CD14-positive monocyte (primary cell): ENCODE results near the gene BLMH. TPM values are rescaled to one million over a fixed set of nuclear protein-coding genes. Genes with fewer than 3 reads are reported as not detected.

Experiments used
- DNase-seq, 3 donors: peaks; one replicate each; pipeline ENCODE4 v3.0.0-alpha.2; 2011 to 2022
- H2AFZ ChIP-seq: 2 replicates; pipeline ENCODE4 v1.6.0; 2012; ENCODE audit warnings: mild to moderate bottlenecking, low read depth, low read length, inconsistent platforms; ENCODE audit not compliant: insufficient read depth, poor library complexity, severe bottlenecking
- H3K27ac ChIP-seq, 2 donors: 1 replicate in 1 of 2; 2 replicates in 1 of 2; pipeline ENCODE4 v1.5.1; 2012 to 2013; ENCODE audit warnings: low read length in 2 of 2, control low read depth in 1 of 2, inconsistent platforms in 1 of 2, low read depth in 1 of 2, mild to moderate bottlenecking in 1 of 2
- H3K27me3 ChIP-seq, 2 donors: one replicate each; pipeline versions ENCODE4 v1.6.0 to v1.6.1; 2011 to 2013; ENCODE audit warnings: low read length in 2 of 2; ENCODE audit not compliant: control insufficient read depth in 2 of 2, insufficient read depth in 2 of 2
- H3K36me3 ChIP-seq, 2 donors: replicated peaks in 1 of 2; 1 replicate in 1 of 2; 2 replicates in 1 of 2; pipeline versions ENCODE4 v1.5.1 to v1.6.1; 2012 to 2013; ENCODE audit warnings: low read length in 2 of 2, control low read depth in 1 of 2, inconsistent platforms in 1 of 2, mild to moderate bottlenecking in 1 of 2; ENCODE audit not compliant: insufficient read depth in 2 of 2, control insufficient read depth in 1 of 2
- H3K4me1 ChIP-seq, 2 donors: 1 replicate in 1 of 2; 2 replicates in 1 of 2; pipeline versions ENCODE4 v1.5.1 to v1.6.1; 2012 to 2013; ENCODE audit warnings: low read length in 2 of 2, control low read depth in 1 of 2, inconsistent platforms in 1 of 2, mild to moderate bottlenecking in 1 of 2, moderate library complexity in 1 of 2; ENCODE audit not compliant: insufficient read depth in 2 of 2, control insufficient read depth in 1 of 2
- H3K4me2 ChIP-seq: replicated peaks from 2 replicates; pipeline ENCODE3; 2012; ENCODE audit warnings: low read length, moderate library complexity, mild to moderate bottlenecking; ENCODE audit not compliant: poor library complexity, severe bottlenecking; ENCODE audit errors: extremely low read depth
- H3K4me3 ChIP-seq, 3 experiments: fragments of 200-600 bp in 1 of 3; sonication (generic) in 1 of 3; replicated peaks in 1 of 3; 1 replicate in 2 of 3; 2 replicates in 1 of 3; pipeline ENCODE4 v1.5.1; 2011 to 2013; ENCODE audit warnings: low read length in 3 of 3, mild to moderate bottlenecking in 3 of 3, control low read depth in 2 of 3, low read depth in 2 of 3, inconsistent platforms in 1 of 3, moderate library complexity in 1 of 3
- H3K79me2 ChIP-seq: 2 replicates; pipeline ENCODE4 v1.6.0; 2012; ENCODE audit warnings: mild to moderate bottlenecking, control low read depth, inconsistent platforms, low read length, moderate library complexity; ENCODE audit not compliant: insufficient read depth
- H3K9ac ChIP-seq: 2 replicates; pipeline ENCODE4 v1.6.0; 2017; ENCODE audit warnings: low read length, mild to moderate bottlenecking; ENCODE audit not compliant: insufficient read depth, poor library complexity, severe bottlenecking
- H3K9me3 ChIP-seq, 2 donors: replicated peaks in 1 of 2; 1 replicate in 1 of 2; 2 replicates in 1 of 2; pipeline versions ENCODE4 v1.5.1 to v1.6.1; 2012 to 2013; ENCODE audit warnings: low read length in 2 of 2, control low read depth in 1 of 2; ENCODE audit not compliant: control insufficient read depth in 1 of 2, insufficient read depth in 1 of 2
- H4K20me1 ChIP-seq: 2 replicates; pipeline ENCODE4 v1.6.0; 2012; ENCODE audit warnings: mild to moderate bottlenecking, low read length, control low read depth, moderate library complexity; ENCODE audit not compliant: insufficient read depth
- H3K27ac Mint-ChIP-seq, 7 donors: one replicate each; pipeline ENCODE4 v1.8.0; 2020; ENCODE audit warnings: mild to moderate bottlenecking in 7 of 7, mixed read lengths in 7 of 7, moderate library complexity in 6 of 7, inconsistent platforms in 2 of 7
- H3K27me3 Mint-ChIP-seq, 3 donors: one replicate each; pipeline ENCODE4 v1.8.0; 2021 to 2022; ENCODE audit warnings: low read depth in 3 of 3, mild to moderate bottlenecking in 3 of 3, mixed read lengths in 3 of 3, moderate library complexity in 3 of 3, inconsistent platforms in 1 of 3
- H3K36me3 Mint-ChIP-seq, 2 donors: one replicate each; pipeline ENCODE4 v1.8.0; 2020; ENCODE audit warnings: mixed read lengths in 2 of 2, inconsistent platforms in 1 of 2, mild to moderate bottlenecking in 1 of 2
- H3K4me1 Mint-ChIP-seq: one replicate; pipeline ENCODE4 v1.8.0; 2020; ENCODE audit warnings: mild to moderate bottlenecking, mixed read lengths
- H3K4me3 Mint-ChIP-seq, 2 donors: one replicate each; pipeline ENCODE4 v1.8.0; 2020; ENCODE audit warnings: mild to moderate bottlenecking in 2 of 2, mixed read lengths in 2 of 2, moderate library complexity in 1 of 2
- H3K9me3 Mint-ChIP-seq, 7 donors: one replicate each; pipeline ENCODE4 v1.8.0; 2020 to 2022; ENCODE audit warnings: mixed read lengths in 7 of 7, mild to moderate bottlenecking in 6 of 7, moderate library complexity in 6 of 7, inconsistent platforms in 2 of 7
- WGBS: methylation state at CpG from one replicate; pipeline ENCODE4 v1.1.5; 2013; ENCODE audit warnings: missing lambda C conversion rate; ENCODE audit not compliant: insufficient coverage; 5-methylcytosine and 5-hydroxymethylcytosine counted together
- intact Hi-C, 2 donors: fragments of 100-400 bp; cut with micrococcal nuclease; formaldehyde crosslinking; loops; one replicate each; pipeline versions ENCODE4 v1.15.0 to v1.15.1; 2023
- polyA plus RNA-seq, 3 donors: library from polyadenylated mRNA; depleted of rRNA in 1 of 3; unstranded in 2 of 3; stranded (reverse) in 1 of 3; fragments of 300-500 nt in 2 of 3; fragments of >200 nt in 1 of 3; fragmentation: Illumina TruSeq in 2 of 3; gene quantifications; 1 replicate in 2 of 3; 2 replicates in 1 of 3; pipeline ENCODE4 v1.2.3, GENCODE V29; 2012 to 2021
- TF ChIP-seq, protein P1 (sequence below): fragments of 200-600 bp; IDR thresholded peaks from one replicate; pipeline ENCODE4 v1.8.0; 2022; ENCODE audit warnings: antibody characterized with exemption, mild to moderate bottlenecking

BLMH gene
- polyA plus RNA-seq, 3 donors, result 6.6 to 10.8 (median 10.4) TPM

DNA sequence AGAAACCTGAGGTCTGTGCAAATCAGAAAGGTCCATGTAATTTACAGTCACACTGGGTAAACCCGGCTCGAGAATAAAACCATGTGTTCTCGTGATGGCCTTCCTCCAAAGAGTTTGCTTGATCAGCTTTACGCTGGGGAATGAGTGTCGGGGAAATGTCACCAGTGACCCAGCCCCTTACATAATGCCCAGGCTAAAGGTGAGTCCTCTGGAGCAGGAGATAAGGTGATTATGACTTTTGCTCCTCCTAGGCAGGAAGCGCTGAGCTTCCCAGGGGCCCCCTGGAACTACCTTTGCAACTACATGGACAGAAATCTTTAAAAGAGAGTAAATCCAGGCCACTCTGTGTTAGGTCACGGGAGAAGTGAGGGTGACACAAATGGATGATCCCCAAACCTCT is 71.9 kb downstream of the BLMH start:
- Histone ChIP-seq H3K4me2 (no peak overlapping the region), H3K4me3 (no peak overlapping the region), H3K36me3 (no peaks in the 10 kb centered on the region), H3K9ac (no peak overlapping the region), H3K79me2 (no peaks in the 10 kb centered on the region), H3K9me3 (no peaks in the 10 kb centered on the region), H2AFZ (no peak overlapping the region), H3K4me1 (no peaks in the 10 kb centered on the region), H3K27me3 (no peaks in the 10 kb centered on the region), H4K20me1 (no peaks in the 10 kb centered on the region), H3K27ac (no peak overlapping the region)
- peaks cover 2 to 10% (median 3%) of the 10 kb centered on the region in 3 donors for H3K27me3 Mint-ChIP-seq
- 85% methylated on average over 5 of the region's 7 CpGs for WGBS
- H3K9me3 Mint-ChIP-seq, result peaks cover 0 to 1% (median 0%) of the 10 kb centered on the region in 7 donors
- intact Hi-C loops, result no loop called here
- H3K4me1 Mint-ChIP-seq, result no peaks in the 10 kb centered on the region
- DNase-seq, result no peak
- no peak overlapping the region for H3K4me3 Mint-ChIP-seq
- H3K27ac Mint-ChIP-seq, result no peak overlapping the region
- no peaks in the 10 kb centered on the region for H3K36me3 Mint-ChIP-seq
- TF ChIP-seq, protein P1, sequence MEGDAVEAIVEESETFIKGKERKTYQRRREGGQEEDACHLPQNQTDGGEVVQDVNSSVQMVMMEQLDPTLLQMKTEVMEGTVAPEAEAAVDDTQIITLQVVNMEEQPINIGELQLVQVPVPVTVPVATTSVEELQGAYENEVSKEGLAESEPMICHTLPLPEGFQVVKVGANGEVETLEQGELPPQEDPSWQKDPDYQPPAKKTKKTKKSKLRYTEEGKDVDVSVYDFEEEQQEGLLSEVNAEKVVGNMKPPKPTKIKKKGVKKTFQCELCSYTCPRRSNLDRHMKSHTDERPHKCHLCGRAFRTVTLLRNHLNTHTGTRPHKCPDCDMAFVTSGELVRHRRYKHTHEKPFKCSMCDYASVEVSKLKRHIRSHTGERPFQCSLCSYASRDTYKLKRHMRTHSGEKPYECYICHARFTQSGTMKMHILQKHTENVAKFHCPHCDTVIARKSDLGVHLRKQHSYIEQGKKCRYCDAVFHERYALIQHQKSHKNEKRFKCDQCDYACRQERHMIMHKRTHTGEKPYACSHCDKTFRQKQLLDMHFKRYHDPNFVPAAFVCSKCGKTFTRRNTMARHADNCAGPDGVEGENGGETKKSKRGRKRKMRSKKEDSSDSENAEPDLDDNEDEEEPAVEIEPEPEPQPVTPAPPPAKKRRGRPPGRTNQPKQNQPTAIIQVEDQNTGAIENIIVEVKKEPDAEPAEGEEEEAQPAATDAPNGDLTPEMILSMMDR, result no peak

DNA sequence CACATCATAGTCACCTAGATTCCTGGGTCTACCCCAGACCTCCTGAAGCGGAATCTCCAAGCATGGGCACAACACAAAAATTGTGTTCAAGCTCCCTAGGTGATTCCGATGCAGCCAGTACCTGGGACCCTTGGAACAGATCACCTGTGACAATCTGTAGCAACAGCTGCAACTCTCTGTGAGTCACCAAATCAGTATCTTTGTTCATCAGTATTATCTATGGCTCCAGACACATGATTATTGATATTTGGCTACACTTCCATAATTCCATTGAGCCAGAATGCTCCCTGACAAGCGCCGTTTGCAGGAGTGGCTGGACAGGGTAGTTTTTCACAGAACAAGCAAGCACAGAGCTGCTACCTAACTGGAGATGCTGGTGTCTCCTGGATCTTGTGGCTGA is 72.4 kb downstream of the BLMH start:
- intact Hi-C loops, result no loop called here
- no peak overlapping the region for H3K27ac Mint-ChIP-seq

More for the DNA sequence above, 72.4 kb downstream of the BLMH start:
- no peak overlapping the region for H3K4me3 ChIP-seq
- H3K27ac ChIP-seq, result no peak overlapping the region
- TF ChIP-seq, protein P1, result no peak
- no peaks in the 10 kb centered on the region for H3K79me2 ChIP-seq
- Mint-ChIP-seq H3K36me3 (no peaks in the 10 kb centered on the region), H3K4me3 (no peak overlapping the region), H3K9me3 (peaks cover 0 to 1% (median 0%) of the 10 kb centered on the region in 7 donors), H3K27me3 (peaks cover 2 to 10% (median 3%) of the 10 kb centered on the region in 3 donors), H3K4me1 (no peaks in the 10 kb centered on the region)
- H3K36me3 ChIP-seq, result no peaks in the 10 kb centered on the region
- no peak overlapping the region for H3K9ac ChIP-seq
- H4K20me1 ChIP-seq, result no peaks in the 10 kb centered on the region
- H3K27me3 ChIP-seq, result no peaks in the 10 kb centered on the region
- no peaks in the 10 kb centered on the region for H3K4me1 ChIP-seq
- no peaks in the 10 kb centered on the region for H3K9me3 ChIP-seq
- H2AFZ ChIP-seq, result no peak overlapping the region
- no peak overlapping the region for H3K4me2 ChIP-seq
- no peak for DNase-seq
- 93% methylated on average over 4 of the region's 4 CpGs for WGBS
